HG03565 (cell line): Measurements from ENCODE around the gene HSH2D.
"Not testable (repeated sequence)": the region's sequence is repeated elsewhere in the genome, so short reads cannot be mapped to it uniquely, and the experiment has no call there.

Source experiments
- ATAC-seq: cut with Tn5 transposase; IDR thresholded peaks from one replicate; pipeline ENCODE4 v1.9.1; 2021; ENCODE audit warnings: mild to moderate bottlenecking, moderate library complexity; ENCODE audit not compliant: unreplicated experiment

HSH2D gene

DNA sequence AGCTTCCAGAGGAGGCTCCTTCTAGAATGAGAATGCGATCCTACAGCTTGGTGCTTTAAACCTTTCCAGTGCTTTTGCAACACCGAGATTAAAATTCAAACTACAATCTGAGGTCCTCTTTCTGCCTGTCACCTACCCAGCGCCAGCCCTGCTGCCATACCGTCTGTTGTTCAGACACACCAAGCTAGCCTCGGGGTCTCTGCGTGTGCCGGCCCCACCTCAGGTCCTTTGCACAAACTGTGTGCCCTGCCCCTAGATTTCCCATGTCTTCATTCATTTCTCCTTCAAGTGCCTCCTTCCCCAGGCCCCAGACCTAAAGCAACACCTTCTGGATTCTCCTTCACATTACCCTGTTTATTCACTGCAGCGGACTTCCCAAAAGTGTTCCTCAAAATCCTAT, 11.1 kb downstream of the HSH2D start:
- ATAC-seq: no peak

- ATAC-seq: no peak
Measured at GRCh38 chr19:16155128-16155527, 11.6 kb downstream of the HSH2D start.

GRCh38 chr19:16156904-16157303, 13.4 kb downstream of the HSH2D start:
- ATAC-seq: no peak

GRCh38 chr19:16157601-16158000, 14.1 kb downstream of the HSH2D start:
- no peak for ATAC-seq

DNA sequence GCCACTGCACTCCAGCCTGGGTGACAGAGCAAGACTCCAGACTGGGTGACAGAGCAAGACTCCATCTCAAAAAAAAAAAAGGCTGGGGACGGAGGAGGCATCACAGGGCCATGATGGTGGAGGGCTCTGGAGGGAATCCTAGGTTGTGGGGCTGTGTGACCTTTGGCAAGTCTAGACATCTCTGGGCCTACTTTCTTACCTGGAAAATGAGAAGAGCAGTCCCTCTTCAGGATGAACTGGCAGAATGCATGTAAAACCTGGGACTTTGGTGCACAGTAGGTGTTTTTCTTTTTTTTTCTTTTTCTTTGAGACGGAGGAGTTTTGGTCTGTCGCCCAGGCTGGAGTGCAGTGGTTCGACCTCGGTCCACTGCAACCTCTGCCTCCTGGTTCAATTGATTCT, 16.2 kb downstream of the HSH2D start:
- no peak for ATAC-seq

DNA sequence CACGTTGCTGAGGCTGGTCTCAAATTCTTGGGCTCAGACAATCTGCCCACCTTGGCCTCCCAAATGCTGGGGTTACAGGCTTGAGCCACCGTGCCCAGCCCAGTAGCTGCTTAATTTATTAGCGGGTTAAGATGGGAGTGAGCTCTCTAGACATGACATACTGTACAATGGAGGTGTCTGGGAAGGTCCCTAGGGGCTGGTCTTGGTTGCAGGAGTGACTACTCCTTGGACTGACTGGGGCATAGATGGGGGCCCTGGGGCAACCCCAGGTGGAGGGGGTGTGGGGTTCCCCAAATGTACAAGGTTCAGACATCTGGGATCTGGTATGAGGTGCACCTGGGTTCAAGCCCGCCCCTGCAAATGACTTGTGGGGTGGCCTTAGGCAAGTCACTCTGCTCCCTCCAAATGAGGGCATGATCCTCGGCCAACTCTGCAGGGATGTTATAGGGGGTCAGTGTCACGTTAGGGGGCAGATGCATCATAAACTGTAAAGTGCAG, 17.0 kb downstream of the HSH2D start:
- ATAC-seq: no peak

- no peak for ATAC-seq
Measured at GRCh38 chr19:16160943-16161560, 17.6 kb downstream of the HSH2D start.

DNA sequence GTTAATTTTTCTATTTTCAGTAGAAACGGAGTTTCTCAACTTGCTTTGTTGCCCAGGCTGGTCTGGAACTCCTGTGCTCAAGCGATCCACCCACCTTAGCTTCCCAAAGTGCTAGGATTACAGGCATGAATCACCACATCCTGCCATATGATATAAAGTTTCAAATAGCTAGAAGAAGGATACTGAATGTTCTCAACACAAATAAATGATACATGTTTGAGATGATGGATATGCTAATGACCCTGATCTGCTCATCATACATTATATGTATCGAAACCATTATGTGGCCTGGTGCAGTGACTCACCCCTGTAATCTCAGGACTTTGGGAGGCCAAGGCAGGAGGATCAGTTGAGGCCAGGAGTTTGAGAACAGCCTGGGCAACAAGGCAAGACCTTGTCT, 18.4 kb downstream of the HSH2D start:
- ATAC-seq: no peak

- ATAC-seq: no peak
Measured at GRCh38 chr19:16164222-16164890, 20.9 kb downstream of the HSH2D start.

DNA sequence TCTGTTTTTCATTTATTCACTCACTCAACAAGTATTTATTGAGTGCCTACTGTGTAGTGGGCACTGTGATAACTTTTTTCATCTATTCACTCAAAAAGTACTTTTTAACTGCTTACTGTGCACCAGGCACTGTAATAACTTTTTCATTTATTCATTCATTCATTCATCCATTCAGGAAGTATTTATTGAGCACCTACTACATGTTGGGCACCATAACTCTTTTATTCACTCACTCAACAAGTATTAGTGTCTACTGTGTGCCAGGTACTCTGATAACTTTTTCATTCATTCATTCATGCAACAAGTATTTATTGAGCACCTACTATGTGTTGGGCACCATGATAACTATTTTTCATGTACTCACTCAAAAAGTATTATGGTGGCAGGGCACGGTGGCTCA, 22.9 kb downstream of the HSH2D start:
- ATAC-seq: no peak

DNA sequence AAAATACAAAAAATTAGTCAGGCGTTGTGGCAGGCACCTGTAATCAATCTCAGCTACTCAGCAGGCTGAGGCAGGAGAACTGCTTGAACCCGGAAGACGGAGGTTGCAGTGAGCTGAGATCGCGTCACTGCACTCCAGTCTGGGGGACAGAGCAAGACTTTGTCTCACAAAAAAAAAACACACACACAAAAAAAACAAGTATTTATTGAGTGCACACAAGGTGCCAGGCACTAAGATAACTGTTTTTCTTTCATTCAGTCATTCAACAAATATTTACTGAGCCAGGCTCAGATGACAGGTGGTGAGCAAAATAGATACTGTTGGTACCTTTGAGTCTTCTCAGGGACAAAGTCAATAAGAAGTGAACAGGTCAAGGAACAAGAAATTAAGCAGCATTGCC, 23.6 kb downstream of the HSH2D start:
- no peak for ATAC-seq

- no peak for ATAC-seq
Measured at GRCh38 chr19:16168465-16169081, 25.1 kb downstream of the HSH2D start.

GRCh38 chr19:16170134-16170533, 26.6 kb downstream of the HSH2D start:
- ATAC-seq: no peak

DNA sequence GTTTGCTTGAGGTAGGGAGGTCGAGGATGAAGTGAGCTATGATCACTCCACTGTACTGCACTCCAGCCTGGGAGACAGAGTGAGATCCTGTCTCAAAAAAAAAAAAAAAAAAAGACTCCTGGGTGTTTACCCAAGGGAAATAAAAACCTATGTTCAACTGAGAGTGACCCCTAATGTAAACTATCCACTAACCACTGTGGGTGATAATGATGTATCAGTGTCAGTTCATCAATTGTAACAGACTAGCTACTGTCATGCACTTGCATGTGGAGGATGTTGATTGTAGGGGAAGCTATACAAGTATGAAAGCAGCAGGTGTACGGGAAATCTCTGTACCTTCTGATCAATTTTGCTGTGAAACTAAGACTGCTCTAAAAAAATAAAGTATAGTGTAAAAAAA, 32.5 kb downstream of the HSH2D start:
- ATAC-seq: no peak

- not testable (repeated sequence) for ATAC-seq
Measured at GRCh38 chr19:16178866-16179265, 35.4 kb downstream of the HSH2D start.

DNA sequence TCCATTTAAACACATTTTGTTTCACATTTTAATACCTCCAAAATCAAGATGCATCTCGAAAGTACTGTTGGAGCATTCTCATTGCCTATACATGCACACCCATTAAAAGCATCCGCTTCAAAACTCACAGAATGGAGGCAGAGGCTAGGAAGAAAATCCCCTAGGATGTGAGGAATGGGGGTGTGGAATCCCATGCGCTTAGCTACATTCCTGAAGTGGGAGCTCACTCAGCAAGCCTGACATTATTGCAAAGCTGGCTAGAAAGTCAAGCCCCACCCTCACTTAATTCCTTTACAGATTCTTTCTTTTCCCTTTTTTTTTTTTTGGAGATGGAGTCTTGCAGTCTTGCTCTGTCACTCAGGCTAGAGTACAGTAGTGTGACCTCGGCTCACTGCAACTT, 37.1 kb downstream of the HSH2D start:
- ATAC-seq: no peak

DNA sequence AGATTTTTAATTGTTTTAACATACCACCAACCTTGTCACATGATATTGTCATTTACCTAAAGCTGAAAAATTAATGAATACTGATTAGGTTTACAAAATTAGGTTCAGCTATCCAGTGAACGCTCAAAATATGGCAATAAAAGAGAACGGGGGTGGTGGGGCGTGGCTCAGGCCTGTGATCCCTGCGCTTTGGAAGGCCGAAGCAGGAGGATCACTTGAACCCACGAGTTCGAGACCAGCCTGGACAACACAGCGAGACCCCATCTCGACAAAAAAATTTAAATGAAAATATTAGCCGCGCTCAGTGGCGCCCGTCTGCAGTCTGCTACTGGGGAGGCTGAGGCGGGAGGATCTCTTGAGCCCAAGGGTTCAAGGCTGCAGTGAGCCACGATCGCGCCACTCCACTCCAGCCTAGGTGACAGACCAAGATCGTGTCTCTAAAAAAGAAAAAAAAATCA, 41.2 kb downstream of the HSH2D start:
- ATAC-seq: no peak

- peak; percentile 87 for ATAC-seq
Measured at GRCh38 chr19:16185123-16185767, 41.8 kb downstream of the HSH2D start, which contains the start of gene FAM32A. Gene FAM32A (plus strand): TSS chr19:16185410. CDS start chr19:16185443, 33 bp downstream.

- ATAC-seq: no peak
Measured at GRCh38 chr19:16185768-16186123, 42.3 kb downstream of the HSH2D start.

- no peak for ATAC-seq
Measured at GRCh38 chr19:16188521-16188920, 45.0 kb downstream of the HSH2D start.

DNA sequence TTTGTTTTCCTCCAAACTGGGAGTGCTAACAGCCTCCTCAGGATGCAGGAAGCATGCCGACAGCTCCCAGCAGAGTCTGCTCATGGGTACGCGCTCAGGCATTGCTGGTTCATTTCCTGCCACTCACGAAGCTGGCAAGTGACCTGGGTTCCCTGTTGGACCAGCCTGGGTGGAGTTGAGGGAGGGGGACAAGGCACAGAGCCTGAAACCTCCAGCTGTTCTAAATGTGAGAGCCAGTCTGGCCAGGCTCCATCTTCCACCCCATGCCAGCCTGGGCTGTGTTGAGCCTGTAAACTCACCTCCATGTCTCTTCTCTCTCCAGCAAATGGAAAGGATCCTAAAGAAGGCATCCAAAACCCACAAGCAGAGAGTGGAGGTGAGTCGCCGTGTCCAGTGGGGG, 46.7 kb downstream of the HSH2D start:
- no peak for ATAC-seq

DNA sequence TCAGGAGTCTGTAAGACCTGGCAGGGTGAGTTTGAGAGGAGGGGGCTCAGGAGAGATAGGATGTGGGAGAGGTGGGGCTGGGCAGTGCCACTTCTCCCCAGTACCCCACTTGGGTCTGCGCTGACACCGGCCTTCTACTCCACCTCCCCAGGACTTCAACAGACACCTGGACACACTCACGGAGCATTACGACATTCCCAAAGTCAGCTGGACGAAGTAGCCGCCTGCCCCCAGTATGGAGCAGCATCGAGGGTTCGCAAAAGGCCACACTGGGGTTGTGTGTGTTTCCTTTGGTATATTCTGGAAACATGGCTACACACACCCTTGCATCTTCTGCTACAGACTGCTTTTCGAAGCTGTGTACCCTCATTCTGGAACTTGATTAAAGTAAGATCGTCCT, 47.3 kb downstream of the HSH2D start:
- ATAC-seq: no peak
